ENCODE results near the gene HSF5. TPM values are rescaled to one million over a fixed set of nuclear protein-coding genes. Genes with fewer than 3 reads are reported as not detected.

HSF5 gene
- total and polyA plus RNA-seq, 2 of the 13 experiments (the other 11 are each of a cell fraction or from before 2014, with no cell fraction given) = not detected

DNA sequence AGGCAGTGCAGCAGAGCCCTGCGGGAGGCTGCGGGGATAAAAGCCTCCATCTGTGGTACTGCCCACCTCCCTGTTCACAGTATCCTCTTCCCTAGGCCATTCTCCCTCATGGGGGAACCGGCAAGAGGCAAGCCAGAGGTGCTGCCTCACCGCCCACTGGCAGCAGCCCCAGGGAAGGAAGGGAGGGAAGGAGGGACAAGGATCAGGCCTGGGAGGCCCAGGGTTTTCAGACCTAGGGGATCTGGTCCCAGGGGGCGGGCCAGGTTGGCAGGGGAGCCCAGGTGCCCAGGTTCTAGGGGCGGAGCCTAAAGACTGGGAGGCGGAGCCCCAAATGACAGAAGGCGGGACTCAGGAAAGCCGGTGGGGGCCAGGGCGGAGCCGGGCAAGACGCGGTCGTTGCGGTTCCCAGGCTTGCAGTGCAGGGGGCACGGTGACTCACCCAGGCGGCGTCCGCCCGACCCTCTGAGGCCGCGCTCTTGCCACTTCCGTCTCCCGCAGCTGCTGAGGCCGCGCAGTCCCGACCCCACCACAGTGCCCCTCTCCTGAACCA is 29.2 kb upstream of the HSF5 start (continued):
- TF ChIP-seq, protein P1, sequence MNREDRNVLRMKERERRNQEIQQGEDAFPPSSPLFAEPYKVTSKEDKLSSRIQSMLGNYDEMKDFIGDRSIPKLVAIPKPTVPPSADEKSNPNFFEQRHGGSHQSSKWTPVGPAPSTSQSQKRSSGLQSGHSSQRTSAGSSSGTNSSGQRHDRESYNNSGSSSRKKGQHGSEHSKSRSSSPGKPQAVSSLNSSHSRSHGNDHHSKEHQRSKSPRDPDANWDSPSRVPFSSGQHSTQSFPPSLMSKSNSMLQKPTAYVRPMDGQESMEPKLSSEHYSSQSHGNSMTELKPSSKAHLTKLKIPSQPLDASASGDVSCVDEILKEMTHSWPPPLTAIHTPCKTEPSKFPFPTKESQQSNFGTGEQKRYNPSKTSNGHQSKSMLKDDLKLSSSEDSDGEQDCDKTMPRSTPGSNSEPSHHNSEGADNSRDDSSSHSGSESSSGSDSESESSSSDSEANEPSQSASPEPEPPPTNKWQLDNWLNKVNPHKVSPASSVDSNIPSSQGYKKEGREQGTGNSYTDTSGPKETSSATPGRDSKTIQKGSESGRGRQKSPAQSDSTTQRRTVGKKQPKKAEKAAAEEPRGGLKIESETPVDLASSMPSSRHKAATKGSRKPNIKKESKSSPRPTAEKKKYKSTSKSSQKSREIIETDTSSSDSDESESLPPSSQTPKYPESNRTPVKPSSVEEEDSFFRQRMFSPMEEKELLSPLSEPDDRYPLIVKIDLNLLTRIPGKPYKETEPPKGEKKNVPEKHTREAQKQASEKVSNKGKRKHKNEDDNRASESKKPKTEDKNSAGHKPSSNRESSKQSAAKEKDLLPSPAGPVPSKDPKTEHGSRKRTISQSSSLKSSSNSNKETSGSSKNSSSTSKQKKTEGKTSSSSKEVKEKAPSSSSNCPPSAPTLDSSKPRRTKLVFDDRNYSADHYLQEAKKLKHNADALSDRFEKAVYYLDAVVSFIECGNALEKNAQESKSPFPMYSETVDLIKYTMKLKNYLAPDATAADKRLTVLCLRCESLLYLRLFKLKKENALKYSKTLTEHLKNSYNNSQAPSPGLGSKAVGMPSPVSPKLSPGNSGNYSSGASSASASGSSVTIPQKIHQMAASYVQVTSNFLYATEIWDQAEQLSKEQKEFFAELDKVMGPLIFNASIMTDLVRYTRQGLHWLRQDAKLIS (CRISPR knock-in tag; IDR thresholded peaks at IDR 0.05) = no peak
- TF ChIP-seq ETV6 (CRISPR knock-in tag; conservative IDR thresholded peaks at IDR 0.05) = 0 out of 2 replicates have a peak, but pooled peaks have one; percentile 21
- no peak for TF ChIP-seq SMYD3 (CRISPR knock-in tag; IDR thresholded peaks at IDR 0.05)
- TF ChIP-seq, protein P2, sequence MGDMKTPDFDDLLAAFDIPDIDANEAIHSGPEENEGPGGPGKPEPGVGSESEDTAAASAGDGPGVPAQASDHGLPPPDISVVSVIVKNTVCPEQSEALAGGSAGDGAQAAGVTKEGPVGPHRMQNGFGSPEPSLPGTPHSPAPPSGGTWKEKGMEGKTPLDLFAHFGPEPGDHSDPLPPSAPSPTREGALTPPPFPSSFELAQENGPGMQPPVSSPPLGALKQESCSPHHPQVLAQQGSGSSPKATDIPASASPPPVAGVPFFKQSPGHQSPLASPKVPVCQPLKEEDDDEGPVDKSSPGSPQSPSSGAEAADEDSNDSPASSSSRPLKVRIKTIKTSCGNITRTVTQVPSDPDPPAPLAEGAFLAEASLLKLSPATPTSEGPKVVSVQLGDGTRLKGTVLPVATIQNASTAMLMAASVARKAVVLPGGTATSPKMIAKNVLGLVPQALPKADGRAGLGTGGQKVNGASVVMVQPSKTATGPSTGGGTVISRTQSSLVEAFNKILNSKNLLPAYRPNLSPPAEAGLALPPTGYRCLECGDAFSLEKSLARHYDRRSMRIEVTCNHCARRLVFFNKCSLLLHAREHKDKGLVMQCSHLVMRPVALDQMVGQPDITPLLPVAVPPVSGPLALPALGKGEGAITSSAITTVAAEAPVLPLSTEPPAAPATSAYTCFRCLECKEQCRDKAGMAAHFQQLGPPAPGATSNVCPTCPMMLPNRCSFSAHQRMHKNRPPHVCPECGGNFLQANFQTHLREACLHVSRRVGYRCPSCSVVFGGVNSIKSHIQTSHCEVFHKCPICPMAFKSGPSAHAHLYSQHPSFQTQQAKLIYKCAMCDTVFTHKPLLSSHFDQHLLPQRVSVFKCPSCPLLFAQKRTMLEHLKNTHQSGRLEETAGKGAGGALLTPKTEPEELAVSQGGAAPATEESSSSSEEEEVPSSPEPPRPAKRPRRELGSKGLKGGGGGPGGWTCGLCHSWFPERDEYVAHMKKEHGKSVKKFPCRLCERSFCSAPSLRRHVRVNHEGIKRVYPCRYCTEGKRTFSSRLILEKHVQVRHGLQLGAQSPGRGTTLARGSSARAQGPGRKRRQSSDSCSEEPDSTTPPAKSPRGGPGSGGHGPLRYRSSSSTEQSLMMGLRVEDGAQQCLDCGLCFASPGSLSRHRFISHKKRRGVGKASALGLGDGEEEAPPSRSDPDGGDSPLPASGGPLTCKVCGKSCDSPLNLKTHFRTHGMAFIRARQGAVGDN (CRISPR knock-in tag; IDR thresholded peaks at IDR 0.05) = peak; percentile 75
- TF ChIP-seq ZNF543 (CRISPR knock-in tag; IDR thresholded peaks at IDR 0.05) = no peak
- peak; percentile 79 for TF ChIP-seq AGO2 (optimal IDR thresholded peaks at IDR 0.05; ENCODE audit: low read depth, low read length)
- TF ChIP-seq, protein P3, sequence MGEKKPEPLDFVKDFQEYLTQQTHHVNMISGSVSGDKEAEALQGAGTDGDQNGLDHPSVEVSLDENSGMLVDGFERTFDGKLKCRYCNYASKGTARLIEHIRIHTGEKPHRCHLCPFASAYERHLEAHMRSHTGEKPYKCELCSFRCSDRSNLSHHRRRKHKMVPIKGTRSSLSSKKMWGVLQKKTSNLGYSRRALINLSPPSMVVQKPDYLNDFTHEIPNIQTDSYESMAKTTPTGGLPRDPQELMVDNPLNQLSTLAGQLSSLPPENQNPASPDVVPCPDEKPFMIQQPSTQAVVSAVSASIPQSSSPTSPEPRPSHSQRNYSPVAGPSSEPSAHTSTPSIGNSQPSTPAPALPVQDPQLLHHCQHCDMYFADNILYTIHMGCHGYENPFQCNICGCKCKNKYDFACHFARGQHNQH (CRISPR knock-in tag; IDR thresholded peaks at IDR 0.05) = no peak; the same call in none of the 2 replicates
- TF ChIP-seq ISL2 (CRISPR knock-in tag; IDR thresholded peaks at IDR 0.05) = 0 out of 2 replicates have a peak, but pooled peaks have one; percentile 24
- TF ChIP-seq, protein P4, sequence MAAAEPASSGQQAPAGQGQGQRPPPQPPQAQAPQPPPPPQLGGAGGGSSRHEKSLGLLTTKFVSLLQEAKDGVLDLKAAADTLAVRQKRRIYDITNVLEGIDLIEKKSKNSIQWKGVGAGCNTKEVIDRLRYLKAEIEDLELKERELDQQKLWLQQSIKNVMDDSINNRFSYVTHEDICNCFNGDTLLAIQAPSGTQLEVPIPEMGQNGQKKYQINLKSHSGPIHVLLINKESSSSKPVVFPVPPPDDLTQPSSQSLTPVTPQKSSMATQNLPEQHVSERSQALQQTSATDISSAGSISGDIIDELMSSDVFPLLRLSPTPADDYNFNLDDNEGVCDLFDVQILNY (CRISPR knock-in tag; conservative IDR thresholded peaks at IDR 0.05) = peak; percentile 41; the same call in 1 of the 2 replicates
- TF ChIP-seq ZNF670 (CRISPR knock-in tag; IDR thresholded peaks at IDR 0.05; ENCODE audit: borderline replicate concordance) = peak; percentile 95
- TF ChIP-seq ZIK1 (CRISPR knock-in tag; IDR thresholded peaks at IDR 0.05; ENCODE audit: borderline replicate concordance, low read depth) = no peak; the same call in 1 of the 2 replicates
- TF ChIP-seq, protein P5, sequence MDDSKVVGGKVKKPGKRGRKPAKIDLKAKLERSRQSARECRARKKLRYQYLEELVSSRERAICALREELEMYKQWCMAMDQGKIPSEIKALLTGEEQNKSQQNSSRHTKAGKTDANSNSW (CRISPR knock-in tag; IDR thresholded peaks at IDR 0.05; ENCODE audit: borderline replicate concordance) = 0 out of 2 replicates have a peak, but pooled peaks have one; percentile 79
- TF ChIP-seq, protein P6, sequence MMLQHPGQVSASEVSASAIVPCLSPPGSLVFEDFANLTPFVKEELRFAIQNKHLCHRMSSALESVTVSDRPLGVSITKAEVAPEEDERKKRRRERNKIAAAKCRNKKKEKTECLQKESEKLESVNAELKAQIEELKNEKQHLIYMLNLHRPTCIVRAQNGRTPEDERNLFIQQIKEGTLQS (CRISPR knock-in tag; IDR thresholded peaks at IDR 0.05) = peak; percentile 93
- peak; percentile 78 for TF ChIP-seq TAF1 (CRISPR knock-in tag; IDR thresholded peaks at IDR 0.05)
- peak; percentile 78 for TF ChIP-seq ZNF563 (CRISPR knock-in tag; IDR thresholded peaks at IDR 0.05)
- TF ChIP-seq, protein P7, sequence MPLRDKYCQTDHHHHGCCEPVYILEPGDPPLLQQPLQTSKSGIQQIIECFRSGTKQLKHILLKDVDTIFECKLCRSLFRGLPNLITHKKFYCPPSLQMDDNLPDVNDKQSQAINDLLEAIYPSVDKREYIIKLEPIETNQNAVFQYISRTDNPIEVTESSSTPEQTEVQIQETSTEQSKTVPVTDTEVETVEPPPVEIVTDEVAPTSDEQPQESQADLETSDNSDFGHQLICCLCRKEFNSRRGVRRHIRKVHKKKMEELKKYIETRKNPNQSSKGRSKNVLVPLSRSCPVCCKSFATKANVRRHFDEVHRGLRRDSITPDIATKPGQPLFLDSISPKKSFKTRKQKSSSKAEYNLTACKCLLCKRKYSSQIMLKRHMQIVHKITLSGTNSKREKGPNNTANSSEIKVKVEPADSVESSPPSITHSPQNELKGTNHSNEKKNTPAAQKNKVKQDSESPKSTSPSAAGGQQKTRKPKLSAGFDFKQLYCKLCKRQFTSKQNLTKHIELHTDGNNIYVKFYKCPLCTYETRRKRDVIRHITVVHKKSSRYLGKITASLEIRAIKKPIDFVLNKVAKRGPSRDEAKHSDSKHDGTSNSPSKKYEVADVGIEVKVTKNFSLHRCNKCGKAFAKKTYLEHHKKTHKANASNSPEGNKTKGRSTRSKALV (CRISPR knock-in tag; IDR thresholded peaks at IDR 0.05) = 0 out of 2 replicates have a peak, but pooled peaks have one; percentile 36

Measured in HepG2 (cell line).